ENCODE data around the gene SPG7.

SPG7 gene

DNA sequence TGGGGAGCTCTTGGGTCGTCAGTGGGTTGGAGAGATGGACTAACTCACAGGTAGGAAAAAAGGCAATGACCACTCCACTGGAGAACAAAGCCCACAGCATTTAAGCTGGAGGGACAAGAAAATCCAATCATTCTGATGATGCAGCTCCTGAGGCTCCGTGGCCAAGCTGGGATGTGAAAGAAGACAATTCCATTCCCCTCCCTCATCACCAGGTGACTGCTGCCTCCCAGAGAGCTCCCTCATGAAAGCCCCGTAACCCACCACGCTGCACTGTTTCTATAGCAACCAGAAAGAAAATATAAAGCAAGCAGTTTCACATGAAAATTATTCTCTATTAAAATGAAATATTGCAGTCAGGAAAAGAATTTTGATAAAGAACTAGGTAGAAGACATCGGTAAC lies 33.1 kb upstream of the SPG7 start:
- H3K27ac ChIP-seq (ENCODE audit: low read length), result no peak overlapping the region
- peaks cover 60% of the 10 kb centered on the region for H4K20me1 ChIP-seq (ENCODE audit: insufficient read depth, low read length)
- H3K9ac ChIP-seq (ENCODE audit: low read length), result no peak overlapping the region
- H3K27me3 ChIP-seq (replicated peaks; ENCODE audit: insufficient read depth, low read length), result no peaks in the 10 kb centered on the region
- H3K9me2 ChIP-seq (replicated peaks; ENCODE audit: insufficient read depth, low read length), result no peaks in the 10 kb centered on the region
- H3K79me2 ChIP-seq (ENCODE audit: low read length), result peaks cover 100% of the 10 kb centered on the region
- DNase-seq, result no peak
- H3K9me3 ChIP-seq (replicated peaks; ENCODE audit: insufficient read depth, low read length), result no peaks in the 10 kb centered on the region
- H3K4me2 ChIP-seq (ENCODE audit: low read depth, low read length), result no peak overlapping the region
- H2AFZ ChIP-seq (ENCODE audit: low read length), result no peak overlapping the region
- TF ChIP-seq, protein P1, sequence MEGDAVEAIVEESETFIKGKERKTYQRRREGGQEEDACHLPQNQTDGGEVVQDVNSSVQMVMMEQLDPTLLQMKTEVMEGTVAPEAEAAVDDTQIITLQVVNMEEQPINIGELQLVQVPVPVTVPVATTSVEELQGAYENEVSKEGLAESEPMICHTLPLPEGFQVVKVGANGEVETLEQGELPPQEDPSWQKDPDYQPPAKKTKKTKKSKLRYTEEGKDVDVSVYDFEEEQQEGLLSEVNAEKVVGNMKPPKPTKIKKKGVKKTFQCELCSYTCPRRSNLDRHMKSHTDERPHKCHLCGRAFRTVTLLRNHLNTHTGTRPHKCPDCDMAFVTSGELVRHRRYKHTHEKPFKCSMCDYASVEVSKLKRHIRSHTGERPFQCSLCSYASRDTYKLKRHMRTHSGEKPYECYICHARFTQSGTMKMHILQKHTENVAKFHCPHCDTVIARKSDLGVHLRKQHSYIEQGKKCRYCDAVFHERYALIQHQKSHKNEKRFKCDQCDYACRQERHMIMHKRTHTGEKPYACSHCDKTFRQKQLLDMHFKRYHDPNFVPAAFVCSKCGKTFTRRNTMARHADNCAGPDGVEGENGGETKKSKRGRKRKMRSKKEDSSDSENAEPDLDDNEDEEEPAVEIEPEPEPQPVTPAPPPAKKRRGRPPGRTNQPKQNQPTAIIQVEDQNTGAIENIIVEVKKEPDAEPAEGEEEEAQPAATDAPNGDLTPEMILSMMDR (IDR thresholded peaks at IDR 0.05; ENCODE audit: low read length), result no peak
- TF ChIP-seq EZH2phosphoT487 (IDR thresholded peaks at IDR 0.05; ENCODE audit: low read length), result no peak
- no peak for TF ChIP-seq EZH2 (optimal IDR thresholded peaks at IDR 0.05; ENCODE audit: low read depth, low read length)
- no peak overlapping the region for H3K4me3 ChIP-seq (ENCODE audit: low read length)
- no peaks in the 10 kb centered on the region for H3K4me1 ChIP-seq (ENCODE audit: low read length)
- no peaks in the 10 kb centered on the region for H3K36me3 ChIP-seq (replicated peaks; ENCODE audit: insufficient read depth, low read length)
- no peaks in the 10 kb centered on the region for H3F3A ChIP-seq (ENCODE audit: insufficient read depth, low read length)

DNA sequence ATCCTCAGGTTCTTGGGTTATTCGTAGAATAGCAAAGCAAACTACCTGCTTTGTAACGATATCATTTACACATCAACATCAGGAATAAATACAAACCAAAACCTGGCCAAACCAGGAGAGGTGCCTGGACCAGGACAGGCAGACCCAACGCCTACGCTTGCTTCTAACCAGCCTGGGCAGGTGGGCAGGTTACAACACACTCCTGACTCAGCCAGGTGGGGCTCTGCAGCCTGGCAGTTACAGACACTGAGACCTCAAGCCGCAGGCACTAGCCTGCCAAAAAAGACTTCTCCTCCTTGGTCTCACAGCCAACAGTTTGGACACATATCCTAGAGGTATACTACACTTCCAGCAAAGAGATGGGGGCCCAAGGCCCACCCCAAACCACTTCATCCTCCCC lies 31.8 kb upstream of the SPG7 start:
- Histone ChIP-seq H3K79me2 (ENCODE audit: low read length) (peaks cover 100% of the 10 kb centered on the region), H3K27ac (ENCODE audit: low read length) (no peak overlapping the region), H3K4me2 (ENCODE audit: low read depth, low read length) (no peak overlapping the region), H3K27me3 (replicated peaks; ENCODE audit: insufficient read depth, low read length) (no peaks in the 10 kb centered on the region), H3K9me3 (replicated peaks; ENCODE audit: insufficient read depth, low read length) (no peaks in the 10 kb centered on the region), H3K9ac (ENCODE audit: low read length) (no peak overlapping the region), H4K20me1 (ENCODE audit: insufficient read depth, low read length) (peaks cover 70% of the 10 kb centered on the region), H3F3A (ENCODE audit: insufficient read depth, low read length) (no peaks in the 10 kb centered on the region), H2AFZ (ENCODE audit: low read length) (no peak overlapping the region), H3K9me2 (replicated peaks; ENCODE audit: insufficient read depth, low read length) (no peaks in the 10 kb centered on the region), H3K36me3 (replicated peaks; ENCODE audit: insufficient read depth, low read length) (no peaks in the 10 kb centered on the region), H3K4me1 (ENCODE audit: low read length) (no peaks in the 10 kb centered on the region), H3K4me3 (ENCODE audit: low read length) (no peak overlapping the region)
- DNase-seq, result no peak
- TF ChIP-seq EZH2phosphoT487 (IDR thresholded peaks at IDR 0.05; ENCODE audit: low read length), result no peak
- TF ChIP-seq, protein P1 (IDR thresholded peaks at IDR 0.05; ENCODE audit: low read length), result no peak
- no peak for TF ChIP-seq EZH2 (optimal IDR thresholded peaks at IDR 0.05; ENCODE audit: low read depth, low read length)

DNA sequence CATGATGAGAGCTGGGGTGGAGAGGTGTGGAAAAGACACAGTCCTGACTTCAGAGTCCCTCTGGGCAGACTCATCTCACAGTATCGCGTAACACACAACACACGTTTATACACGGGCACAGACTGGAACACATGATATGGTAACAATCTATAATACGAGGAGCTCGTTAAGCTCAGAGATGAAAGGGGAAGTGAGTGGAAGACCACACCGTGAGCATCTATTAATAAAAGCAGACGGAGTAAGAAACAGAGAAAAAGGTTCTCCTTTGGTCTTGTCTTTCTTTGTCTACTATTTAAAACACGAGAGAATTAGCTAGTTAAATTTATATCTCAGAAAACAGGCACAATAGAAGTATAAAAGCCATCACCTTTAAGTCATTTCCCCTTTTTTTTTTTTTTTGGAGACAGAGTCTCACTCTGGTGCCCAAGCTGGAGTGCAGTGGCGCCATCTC lies 31.4 kb upstream of the SPG7 start:
- H3F3A ChIP-seq (ENCODE audit: insufficient read depth, low read length), result no peaks in the 10 kb centered on the region
- H3K9ac ChIP-seq (ENCODE audit: low read length), result no peak overlapping the region
- no peak overlapping the region for H3K4me3 ChIP-seq (ENCODE audit: low read length)
- no peak overlapping the region for H3K27ac ChIP-seq (ENCODE audit: low read length)
- H2AFZ ChIP-seq (ENCODE audit: low read length), result no peak overlapping the region
- H3K36me3 ChIP-seq (replicated peaks; ENCODE audit: insufficient read depth, low read length), result no peaks in the 10 kb centered on the region
- no peak for TF ChIP-seq EZH2 (optimal IDR thresholded peaks at IDR 0.05; ENCODE audit: low read depth, low read length)
- TF ChIP-seq, protein P1 (IDR thresholded peaks at IDR 0.05; ENCODE audit: low read length), result no peak
- TF ChIP-seq EZH2phosphoT487 (IDR thresholded peaks at IDR 0.05; ENCODE audit: low read length), result no peak
- H3K9me3 ChIP-seq (replicated peaks; ENCODE audit: insufficient read depth, low read length), result no peaks in the 10 kb centered on the region
- peaks cover 100% of the 10 kb centered on the region for H3K79me2 ChIP-seq (ENCODE audit: low read length)
- H3K4me1 ChIP-seq (ENCODE audit: low read length), result no peaks in the 10 kb centered on the region
- no peaks in the 10 kb centered on the region for H3K9me2 ChIP-seq (replicated peaks; ENCODE audit: insufficient read depth, low read length)
- H3K4me2 ChIP-seq (ENCODE audit: low read depth, low read length), result no peak overlapping the region
- H4K20me1 ChIP-seq (ENCODE audit: insufficient read depth, low read length), result peaks cover 72% of the 10 kb centered on the region
- DNase-seq, result no peak
- H3K27me3 ChIP-seq (replicated peaks; ENCODE audit: insufficient read depth, low read length), result no peaks in the 10 kb centered on the region

Measured in MM.1S (cell line).